Gastroesophageal sphincter (tissue), 4 donors: ENCODE measurements around the gene AVP. TPM values are rescaled to one million over a fixed set of nuclear protein-coding genes. Genes with fewer than 3 reads are reported as not detected.

Source experiments
- ATAC-seq: fragments of 150-250 bp; one replicate; pipeline ENCODE4 v1.9.1; 2016; ENCODE audit warnings: mild to moderate bottlenecking, moderate library complexity
- H3K27ac ChIP-seq, 4 donors: fragments of 200-600 bp; sonication (generic) in 3 of 4; 1 replicate in 3 of 4; 2 replicates in 1 of 4; pipeline ENCODE4 v1.5.1; 2016 to 2019
- H3K27me3 ChIP-seq: fragments of 200-600 bp; sonication (generic); one replicate; pipeline ENCODE4 v1.5.1; 2019
- H3K36me3 ChIP-seq, 2 donors: fragments of 200-600 bp; sonication (generic); one replicate each; pipeline ENCODE4 v1.5.1; 2019; ENCODE audit warnings: control low read depth in 1 of 2
- H3K4me1 ChIP-seq, 3 donors: fragments of 200-600 bp; sonication (generic); 1 replicate in 2 of 3; 2 replicates in 1 of 3; pipeline ENCODE4 v1.5.1; 2016 to 2019; ENCODE audit warnings: control low read depth in 2 of 3
- H3K4me3 ChIP-seq, 2 donors: fragments of 200-600 bp; sonication (generic); one replicate each; pipeline ENCODE4 v1.5.1; 2019; ENCODE audit warnings: mild to moderate bottlenecking in 1 of 2, moderate library complexity in 1 of 2
- H3K9me3 ChIP-seq, 3 donors: fragments of 200-600 bp; sonication (generic); one replicate each; pipeline ENCODE4 v1.5.1; 2017 to 2019; ENCODE audit warnings: control low read depth in 2 of 3
- EP300 ChIP-seq: sonication (generic); formaldehyde crosslinking; IDR thresholded peaks from one replicate; pipeline ENCODE4 v1.6.1; 2017; ENCODE audit warnings: antibody characterized with exemption, mild to moderate bottlenecking
- POLR2A ChIP-seq, 2 donors: fragments of 450-650 bp; IDR thresholded peaks; one replicate each; pipeline ENCODE4 v1.6.1; 2017; ENCODE audit warnings: antibody characterized with exemption in 2 of 2, mild to moderate bottlenecking in 2 of 2, moderate library complexity in 1 of 2
- POLR2AphosphoS5 ChIP-seq: sonication (generic); formaldehyde crosslinking; IDR thresholded peaks from one replicate; pipeline ENCODE4 v1.6.1; 2017; ENCODE audit warnings: antibody characterized with exemption
- WGBS, 2 donors: methylation state at CpG; one replicate each; pipeline ENCODE4 v1.1.5; 2018; ENCODE audit warnings: low coverage in 1 of 2; 5-methylcytosine and 5-hydroxymethylcytosine counted together
- total RNA-seq, 4 donors: library from RNA; depleted of rRNA; stranded (reverse); fragments of >200 nt; gene quantifications; one replicate each; pipeline ENCODE4 v1.1.0, GENCODE V29; 2016
- TF ChIP-seq, protein P1 (sequence below), 4 experiments: fragments of 200-600 bp in 2 of 4; fragments of 450-650 bp in 2 of 4; sonication (generic) in 1 of 4; IDR thresholded peaks; one replicate each; pipeline ENCODE4 v1.5.1; 2017 to 2019; ENCODE audit warnings: antibody characterized with exemption in 4 of 4, mild to moderate bottlenecking in 2 of 4, moderate library complexity in 2 of 4

The AVP gene
- total RNA-seq, 4 donors from 2014 or later, result not detected

DNA sequence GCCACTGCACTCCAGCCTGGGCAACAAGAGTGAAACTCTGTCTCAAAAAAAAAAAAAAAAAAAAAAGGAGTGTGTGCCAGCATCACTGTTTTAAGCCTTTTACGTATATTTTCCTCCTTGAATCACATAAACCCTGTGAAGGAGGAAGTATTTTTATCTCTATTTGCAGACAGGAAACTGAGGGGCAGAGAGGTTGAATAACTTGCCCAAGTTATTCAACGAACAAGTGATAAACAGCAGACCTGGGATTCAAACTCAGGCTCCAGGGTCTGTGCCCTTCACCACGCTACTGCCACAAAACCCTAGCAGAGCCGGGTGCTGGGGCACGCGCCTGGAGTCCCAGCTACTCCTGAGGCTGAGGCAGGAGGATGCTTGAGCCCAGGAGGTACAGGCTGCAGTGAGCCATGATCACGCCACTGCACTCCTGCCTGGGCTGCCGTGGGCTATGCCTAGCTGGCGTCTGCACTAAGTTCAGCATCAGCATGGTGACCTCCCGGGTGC lies 9.4 kb upstream of the AVP start:
- no peak for TF ChIP-seq POLR2AphosphoS5
- no peak for TF ChIP-seq POLR2A (IDR thresholded peaks at IDR 0.05)
- TF ChIP-seq, protein P1, sequence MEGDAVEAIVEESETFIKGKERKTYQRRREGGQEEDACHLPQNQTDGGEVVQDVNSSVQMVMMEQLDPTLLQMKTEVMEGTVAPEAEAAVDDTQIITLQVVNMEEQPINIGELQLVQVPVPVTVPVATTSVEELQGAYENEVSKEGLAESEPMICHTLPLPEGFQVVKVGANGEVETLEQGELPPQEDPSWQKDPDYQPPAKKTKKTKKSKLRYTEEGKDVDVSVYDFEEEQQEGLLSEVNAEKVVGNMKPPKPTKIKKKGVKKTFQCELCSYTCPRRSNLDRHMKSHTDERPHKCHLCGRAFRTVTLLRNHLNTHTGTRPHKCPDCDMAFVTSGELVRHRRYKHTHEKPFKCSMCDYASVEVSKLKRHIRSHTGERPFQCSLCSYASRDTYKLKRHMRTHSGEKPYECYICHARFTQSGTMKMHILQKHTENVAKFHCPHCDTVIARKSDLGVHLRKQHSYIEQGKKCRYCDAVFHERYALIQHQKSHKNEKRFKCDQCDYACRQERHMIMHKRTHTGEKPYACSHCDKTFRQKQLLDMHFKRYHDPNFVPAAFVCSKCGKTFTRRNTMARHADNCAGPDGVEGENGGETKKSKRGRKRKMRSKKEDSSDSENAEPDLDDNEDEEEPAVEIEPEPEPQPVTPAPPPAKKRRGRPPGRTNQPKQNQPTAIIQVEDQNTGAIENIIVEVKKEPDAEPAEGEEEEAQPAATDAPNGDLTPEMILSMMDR (IDR thresholded peaks at IDR 0.05), result no peak
- TF ChIP-seq EP300, result no peak
- WGBS, 2 donors, result 56 to 57% methylated on average over 2 to 5 of the region's 10 CpGs
- no peak for ATAC-seq
- Histone ChIP-seq H3K27me3 (peaks cover 54% of the 10 kb centered on the region), H3K9me3 (no peaks in the 10 kb centered on the region), H3K4me3 (no peak overlapping the region), H3K36me3 (no peaks in the 10 kb centered on the region), H3K27ac (no peak overlapping the region), H3K4me1 (peaks cover 0 to 8% (median 0%) of the 10 kb centered on the region in 3 donors)

DNA sequence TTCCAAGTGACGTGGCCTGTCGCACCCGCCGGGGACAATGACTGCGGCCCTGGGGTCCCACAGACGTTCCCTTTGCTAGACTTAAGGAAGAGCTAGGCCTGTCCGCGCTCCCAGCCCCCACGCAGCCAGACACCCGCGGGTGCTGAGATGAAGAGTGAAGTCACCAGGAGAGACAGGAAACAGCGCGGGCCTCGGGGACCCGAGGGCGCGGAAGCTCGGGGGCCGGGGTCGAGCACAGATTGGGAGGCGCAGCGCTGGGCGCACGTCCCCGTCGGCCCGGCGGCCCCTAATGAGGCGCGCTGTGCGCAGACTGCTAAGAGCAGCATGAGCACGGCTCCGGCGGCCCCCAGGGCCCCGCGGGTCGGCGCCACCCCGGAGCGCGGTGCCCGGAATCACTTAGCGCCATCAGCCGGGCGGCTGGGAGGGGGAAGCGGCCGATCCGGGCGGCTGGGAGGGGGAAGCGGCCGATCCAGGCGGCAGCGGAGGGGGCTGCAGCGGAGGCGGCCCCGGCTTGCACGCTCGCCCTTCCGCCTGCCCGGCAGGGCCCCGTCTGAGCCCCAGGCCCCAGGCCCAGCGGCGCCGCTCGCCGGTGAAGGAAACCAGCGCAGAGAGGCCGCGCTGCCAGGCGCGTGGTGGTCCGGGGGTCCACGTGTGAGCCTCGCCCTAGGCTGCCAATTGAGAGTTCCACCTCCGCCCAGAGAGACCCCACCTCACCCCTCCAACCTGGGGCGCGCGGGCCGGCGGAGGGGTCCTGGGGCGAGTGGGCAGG lies 8.3 kb upstream of the AVP start:
- Histone ChIP-seq H3K4me1 (peaks cover 0 to 8% (median 0%) of the 10 kb centered on the region in 3 donors), H3K9me3 (no peaks in the 10 kb centered on the region), H3K4me3 (peak overlapping the region in 1 of 2 donors; percentile 36), H3K27me3 (peaks cover 54% of the 10 kb centered on the region), H3K27ac (no peak overlapping the region), H3K36me3 (no peaks in the 10 kb centered on the region)
- whole genome bisulfite sequencing, 2 donors, result 27% methylated on average over 8 of the region's 81 CpGs; no CpG with 5 or more reads in 1 of the 2 donors
- TF ChIP-seq POLR2AphosphoS5, result no peak
- TF ChIP-seq, protein P1 (IDR thresholded peaks at IDR 0.05), result no peak
- no peak for TF ChIP-seq EP300
- no peak for ATAC-seq

DNA sequence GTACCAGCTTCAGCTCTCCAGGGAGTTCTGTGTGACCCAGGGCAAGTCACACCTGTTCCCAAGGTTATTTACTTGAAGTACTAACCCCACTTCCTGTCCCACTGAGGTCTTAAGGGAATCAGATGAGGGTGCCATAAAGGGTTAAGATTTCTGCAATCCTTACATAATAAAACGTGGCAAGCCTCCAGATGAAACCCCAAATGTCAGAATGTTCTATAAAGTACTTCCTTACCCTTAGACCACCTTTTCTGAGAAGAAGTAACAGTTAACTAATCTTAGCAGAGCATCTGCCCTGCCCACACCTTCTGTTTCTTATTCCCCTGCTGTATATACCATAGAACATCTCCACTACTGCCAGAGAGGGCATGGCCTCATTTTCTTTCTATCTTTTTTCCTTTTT lies 6.0 kb upstream of the AVP start:
- no peak overlapping the region for H3K27ac ChIP-seq
- no peak for ATAC-seq
- H3K27me3 ChIP-seq, result peaks cover 56% of the 10 kb centered on the region
- WGBS, 2 donors, result 0 to 14% methylated on average over 1 of the region's 1 CpG
- H3K9me3 ChIP-seq, result no peaks in the 10 kb centered on the region
- H3K4me1 ChIP-seq, result peaks cover 0 to 8% (median 0%) of the 10 kb centered on the region in 3 donors
- H3K36me3 ChIP-seq, result no peaks in the 10 kb centered on the region
- no peak overlapping the region for H3K4me3 ChIP-seq
- TF ChIP-seq EP300 (no peak), POLR2AphosphoS5 (no peak), POLR2A (IDR thresholded peaks at IDR 0.05) (no peak)
- TF ChIP-seq, protein P1 (IDR thresholded peaks at IDR 0.05), result no peak

DNA sequence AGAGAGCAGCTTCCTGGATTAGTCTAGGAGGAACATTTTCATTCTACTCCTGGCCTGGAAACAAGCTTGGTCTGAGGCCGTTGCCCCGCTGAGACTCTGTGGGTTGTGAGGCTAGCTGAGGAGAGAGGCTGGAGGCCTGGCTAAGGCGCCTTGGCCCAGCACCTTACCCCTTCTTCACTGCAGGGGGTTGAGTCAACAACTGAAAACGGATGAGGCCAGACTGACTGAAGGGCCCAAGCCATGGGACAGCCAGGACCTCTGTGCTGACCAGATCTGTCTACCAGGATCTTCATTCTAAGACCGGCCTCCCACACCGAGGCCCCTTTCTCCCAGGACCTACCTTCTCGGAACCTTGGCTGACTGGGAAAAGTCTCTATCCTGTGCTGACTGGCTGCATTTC lies 3.5 kb upstream of the AVP start:
- Histone ChIP-seq H3K9me3 (no peaks in the 10 kb centered on the region), H3K36me3 (no peaks in the 10 kb centered on the region), H3K27ac (no peak overlapping the region), H3K4me1 (peaks cover 0 to 11% (median 2%) of the 10 kb centered on the region in 3 donors), H3K4me3 (no peak overlapping the region), H3K27me3 (peaks cover 65% of the 10 kb centered on the region)
- WGBS, 2 donors, result 86% methylated on average over 4 of the region's 7 CpGs
- no peak for ATAC-seq
- no peak for TF ChIP-seq EP300

DNA sequence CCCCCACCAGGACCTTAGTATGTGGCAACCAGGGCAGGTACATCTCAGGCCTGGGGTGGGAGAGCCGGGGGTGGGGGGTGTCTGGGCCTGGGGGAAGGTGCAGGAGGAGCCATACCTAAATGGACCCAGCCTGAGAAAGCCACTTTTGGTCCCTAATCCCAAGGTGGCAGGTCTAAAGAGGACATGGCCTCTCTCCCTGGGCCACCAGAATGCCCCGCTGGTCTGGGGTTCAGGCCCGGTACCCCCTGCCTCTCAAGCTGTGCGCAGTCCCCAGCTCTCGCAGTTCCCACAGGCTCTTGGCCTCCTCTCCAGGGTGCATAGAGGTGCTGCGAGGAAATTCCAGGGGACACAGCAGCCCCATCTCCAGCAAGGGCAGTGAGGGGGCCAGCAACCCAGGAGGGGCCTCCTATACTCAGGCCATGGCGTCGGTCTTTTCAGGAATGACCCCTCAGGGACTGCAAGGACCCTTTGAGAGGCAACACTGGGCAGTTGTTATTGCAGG lies 1.1 kb upstream of the AVP start:
- Histone ChIP-seq H3K27ac (no peak overlapping the region), H3K9me3 (no peaks in the 10 kb centered on the region), H3K4me3 (no peak overlapping the region), H3K4me1 (peaks cover 0 to 28% (median 8%) of the 10 kb centered on the region in 3 donors), H3K36me3 (no peaks in the 10 kb centered on the region), H3K27me3 (peaks cover 66% of the 10 kb centered on the region)
- no CpG with 5 or more reads among the region's 8 CpGs for WGBS, 2 donors
- ATAC-seq, result no peak
- TF ChIP-seq, protein P1 (IDR thresholded peaks at IDR 0.05), result no peak
- TF ChIP-seq POLR2A (IDR thresholded peaks at IDR 0.05) (no peak), POLR2AphosphoS5 (no peak), EP300 (no peak)
